NB4 (cell line): ENCODE measurements around the gene STK35.

Experiments used
- DNase-seq: peaks from one replicate; pipeline ENCODE4 v3.0.0; 2010; ENCODE audit warnings: low read depth
- H3K4me3 ChIP-seq: one replicate; pipeline ENCODE4 v1.5.1; 2011; ENCODE audit warnings: mild to moderate bottlenecking, low read depth, low read length, moderate library complexity
- MYC ChIP-seq: IDR thresholded peaks from 2 replicates; pipeline ENCODE4 v1.6.1; 2011; ENCODE audit warnings: low read depth, low read length
- POLR2A ChIP-seq: IDR thresholded peaks from 2 replicates; pipeline ENCODE4 v1.6.1; 2011; ENCODE audit warnings: mild to moderate bottlenecking; ENCODE audit not compliant: insufficient read length; ENCODE audit errors: extremely low read depth
- TF ChIP-seq, protein P1 (sequence below): IDR thresholded peaks from 2 replicates; pipeline ENCODE4 v1.6.1; 2011; ENCODE audit warnings: low read depth, low read length
- TF ChIP-seq, protein P2 (sequence below): IDR thresholded peaks from one replicate; pipeline ENCODE4 v1.5.1; 2012; ENCODE audit warnings: low read depth, low read length

STK35 gene

DNA sequence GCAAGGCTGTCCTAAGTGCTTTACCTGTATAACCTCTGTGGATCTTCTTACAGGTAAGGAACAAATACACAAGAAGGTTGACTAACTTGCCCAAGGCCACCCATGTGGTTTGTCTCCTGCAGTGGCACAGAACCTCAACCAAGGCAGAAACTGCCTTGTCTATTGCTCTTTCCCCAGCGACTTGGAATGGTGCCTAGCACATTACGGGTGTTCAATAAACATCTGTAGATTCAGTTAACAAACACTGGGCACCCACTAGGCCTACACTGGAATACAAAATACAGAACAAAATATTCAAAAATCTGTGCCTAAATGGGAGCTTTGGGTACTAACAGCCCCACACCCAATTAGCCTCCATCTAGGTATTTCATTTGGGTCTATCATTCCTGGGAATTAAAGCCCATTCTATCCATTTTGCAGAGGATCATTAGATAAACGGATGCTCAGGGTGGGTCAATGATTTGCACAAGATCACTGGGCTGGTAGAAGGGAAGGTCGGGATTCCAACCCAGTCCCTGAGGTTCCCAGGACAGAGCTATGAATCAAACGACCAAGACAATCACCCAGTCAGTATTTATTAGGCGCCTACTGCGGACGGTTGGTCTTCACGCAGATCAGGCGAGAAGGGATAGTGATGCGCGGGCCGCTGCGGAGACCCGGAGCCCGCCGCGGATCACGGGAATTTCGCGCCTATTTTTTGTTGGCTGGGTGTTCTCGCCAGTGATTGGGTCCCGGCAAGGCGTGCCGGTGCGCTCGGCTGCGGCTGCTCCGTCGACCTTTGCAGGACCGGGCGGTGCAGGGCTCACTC, at the start of gene STK35:
Gene STK35 (plus strand): TSS at position 771 of the 808 bp plus-strand sequence. CDS start 55 bp downstream, outside the sequence.
- H3K4me3 ChIP-seq: peak within 1 kb of the TSS; percentile 85
- DNase-seq: peak; percentile 24
- TF ChIP-seq, protein P1, sequence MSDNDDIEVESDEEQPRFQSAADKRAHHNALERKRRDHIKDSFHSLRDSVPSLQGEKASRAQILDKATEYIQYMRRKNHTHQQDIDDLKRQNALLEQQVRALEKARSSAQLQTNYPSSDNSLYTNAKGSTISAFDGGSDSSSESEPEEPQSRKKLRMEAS: no peak
- TF ChIP-seq MYC (no peak; the same call in 1 of the 2 replicates), POLR2A (no peak)
- TF ChIP-seq, protein P2, sequence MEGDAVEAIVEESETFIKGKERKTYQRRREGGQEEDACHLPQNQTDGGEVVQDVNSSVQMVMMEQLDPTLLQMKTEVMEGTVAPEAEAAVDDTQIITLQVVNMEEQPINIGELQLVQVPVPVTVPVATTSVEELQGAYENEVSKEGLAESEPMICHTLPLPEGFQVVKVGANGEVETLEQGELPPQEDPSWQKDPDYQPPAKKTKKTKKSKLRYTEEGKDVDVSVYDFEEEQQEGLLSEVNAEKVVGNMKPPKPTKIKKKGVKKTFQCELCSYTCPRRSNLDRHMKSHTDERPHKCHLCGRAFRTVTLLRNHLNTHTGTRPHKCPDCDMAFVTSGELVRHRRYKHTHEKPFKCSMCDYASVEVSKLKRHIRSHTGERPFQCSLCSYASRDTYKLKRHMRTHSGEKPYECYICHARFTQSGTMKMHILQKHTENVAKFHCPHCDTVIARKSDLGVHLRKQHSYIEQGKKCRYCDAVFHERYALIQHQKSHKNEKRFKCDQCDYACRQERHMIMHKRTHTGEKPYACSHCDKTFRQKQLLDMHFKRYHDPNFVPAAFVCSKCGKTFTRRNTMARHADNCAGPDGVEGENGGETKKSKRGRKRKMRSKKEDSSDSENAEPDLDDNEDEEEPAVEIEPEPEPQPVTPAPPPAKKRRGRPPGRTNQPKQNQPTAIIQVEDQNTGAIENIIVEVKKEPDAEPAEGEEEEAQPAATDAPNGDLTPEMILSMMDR: no peak

DNA sequence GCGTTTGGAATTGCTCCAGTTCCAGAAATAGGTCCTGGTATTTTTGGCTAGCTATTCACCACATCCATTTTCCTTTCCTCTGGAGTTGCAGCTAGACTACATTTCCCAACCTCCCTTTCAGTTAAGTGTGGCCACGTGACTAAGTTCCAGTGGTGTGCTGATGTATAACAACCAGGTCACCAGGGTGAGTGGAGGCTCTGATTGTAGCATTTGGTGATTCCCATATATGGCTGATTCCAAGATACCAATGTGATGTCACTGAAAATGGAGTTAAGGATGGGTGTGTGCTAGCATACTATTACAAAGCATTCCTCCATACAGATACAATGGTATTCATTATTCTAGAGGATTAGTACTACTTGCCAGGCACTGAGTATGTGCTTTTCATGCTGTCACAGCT, 49.7 kb upstream of the STK35 start:
- DNase-seq: no peak
- no peak overlapping the region for H3K4me3 ChIP-seq
- TF ChIP-seq, protein P2: no peak
- TF ChIP-seq MYC (no peak), POLR2A (no peak)
- TF ChIP-seq, protein P1: no peak

DNA sequence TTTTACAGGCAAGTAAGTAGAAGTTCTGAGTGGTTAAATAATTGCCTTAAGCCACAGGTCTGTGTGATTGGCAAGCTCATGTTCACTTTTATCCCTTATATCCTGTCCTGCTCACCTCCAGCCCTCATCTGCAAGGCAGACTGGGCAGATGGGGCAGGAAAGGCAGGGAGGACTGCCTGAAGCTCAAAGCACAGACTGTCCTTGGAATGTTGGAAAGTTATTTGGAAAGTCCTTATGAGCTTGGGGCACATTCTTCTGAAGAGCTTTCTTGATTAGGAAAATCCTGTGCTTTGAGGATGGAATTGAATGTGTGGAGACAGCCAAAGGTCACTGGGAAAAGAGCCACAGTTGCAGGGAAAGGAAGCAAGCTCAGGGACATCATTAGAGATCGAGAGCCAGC, 48.9 kb upstream of the STK35 start:
- TF ChIP-seq MYC (no peak), POLR2A (no peak)
- TF ChIP-seq, protein P2: no peak
- TF ChIP-seq, protein P1: no peak
- no peak overlapping the region for H3K4me3 ChIP-seq
- no peak for DNase-seq

DNA sequence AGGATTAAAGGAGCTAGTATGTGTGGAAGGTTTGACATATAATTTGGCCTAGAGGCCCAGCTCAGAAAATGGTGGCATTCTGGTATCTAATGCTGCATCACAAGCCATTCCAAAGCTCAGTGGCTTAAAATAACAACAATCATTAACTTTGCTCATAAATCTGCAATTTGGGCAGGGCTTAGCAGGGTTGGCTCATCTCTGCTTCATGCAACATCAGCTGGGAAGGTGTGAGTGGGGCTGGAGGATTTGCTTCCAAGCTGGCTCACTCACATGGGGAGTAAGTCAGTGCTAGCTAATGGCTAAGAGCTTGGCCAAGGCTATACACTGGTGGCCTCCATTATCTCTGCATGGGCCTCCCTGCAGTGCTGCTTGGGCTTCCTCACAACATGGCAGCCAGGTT, 48.0 kb upstream of the STK35 start:
- TF ChIP-seq MYC (no peak), POLR2A (no peak)
- TF ChIP-seq, protein P1: no peak
- TF ChIP-seq, protein P2: no peak
- no peak for DNase-seq
- H3K4me3 ChIP-seq: no peak overlapping the region

DNA sequence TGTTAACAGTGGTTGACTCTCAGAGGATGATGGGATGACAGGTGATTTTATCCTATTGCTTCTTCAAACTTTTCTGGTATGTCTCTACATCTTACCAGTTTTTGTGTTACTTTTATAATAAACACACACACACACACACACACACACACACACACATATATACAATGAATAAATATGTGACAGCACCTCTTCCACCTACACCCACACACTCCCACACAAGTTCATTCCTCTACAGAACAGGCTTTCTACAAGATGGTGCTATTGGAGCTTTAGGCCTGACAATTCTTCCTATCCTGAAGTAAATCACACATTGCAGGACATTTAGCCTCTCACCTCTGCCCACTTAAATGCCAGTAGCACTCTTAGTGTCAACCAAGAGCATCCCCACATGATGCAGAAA, 46.7 kb upstream of the STK35 start:
- TF ChIP-seq MYC (no peak), POLR2A (no peak)
- TF ChIP-seq, protein P2: no peak
- TF ChIP-seq, protein P1: no peak
- DNase-seq: no peak
- H3K4me3 ChIP-seq: no peak overlapping the region
